H9 (cell line): ENCODE results near the gene CDH26. TPM values are rescaled to one million over a fixed set of nuclear protein-coding genes. Genes with fewer than 3 reads are reported as not detected.

Source experiments
- DNase-seq: peaks from one replicate; pipeline ENCODE4 v3.0.0-alpha.2; 2017
- H2AFZ ChIP-seq: one replicate; pipeline ENCODE4 v1.6.1; 2013; ENCODE audit warnings: mild to moderate bottlenecking, low read length, control low read depth, moderate library complexity
- H2AK5ac ChIP-seq: 2 replicates; pipeline ENCODE4 v1.6.1; 2013; ENCODE audit warnings: low read length, control low read depth, mixed read lengths; ENCODE audit not compliant: insufficient read length
- H2BK120ac ChIP-seq: one replicate; pipeline ENCODE4 v1.6.1; 2013; ENCODE audit warnings: low read depth, mild to moderate bottlenecking, low read length, control low read depth, inconsistent platforms; ENCODE audit not compliant: poor library complexity, severe bottlenecking
- H2BK12ac ChIP-seq: 2 replicates; pipeline ENCODE4 v1.6.1; 2013; ENCODE audit warnings: low read length, control low read depth, mixed read lengths, low read depth; ENCODE audit not compliant: insufficient read length
- H2BK15ac ChIP-seq: 2 replicates; pipeline ENCODE4 v1.6.1; 2013; ENCODE audit warnings: low read depth, low read length, control low read depth
- H2BK20ac ChIP-seq: one replicate; pipeline ENCODE4 v1.6.1; 2013; ENCODE audit warnings: low read depth, mild to moderate bottlenecking, low read length, control low read depth, inconsistent platforms; ENCODE audit not compliant: poor library complexity, severe bottlenecking
- H2BK5ac ChIP-seq: 2 replicates; pipeline ENCODE4 v1.6.1; 2013; ENCODE audit warnings: low read length, control low read depth, mixed read lengths; ENCODE audit not compliant: insufficient read length
- H3K14ac ChIP-seq: 2 replicates; pipeline ENCODE4 v1.6.1; 2013; ENCODE audit warnings: low read length, control low read depth; ENCODE audit not compliant: insufficient read depth
- H3K18ac ChIP-seq: 2 replicates; pipeline ENCODE4 v1.6.1; 2013; ENCODE audit warnings: low read depth, mild to moderate bottlenecking, mixed read lengths, low read length, control low read depth; ENCODE audit not compliant: insufficient read length
- H3K23ac ChIP-seq: 2 replicates; pipeline ENCODE4 v1.6.1; 2013; ENCODE audit warnings: low read length, control low read depth, mixed read lengths, low read depth; ENCODE audit not compliant: insufficient read length
- H3K23me2 ChIP-seq: 2 replicates; pipeline ENCODE4 v1.6.1; 2013; ENCODE audit warnings: low read depth, mild to moderate bottlenecking, mixed read lengths, low read length, control low read depth; ENCODE audit not compliant: insufficient read length, poor library complexity, severe bottlenecking
- H3K27ac ChIP-seq: 2 replicates; pipeline ENCODE4 v1.5.1; 2013; ENCODE audit warnings: low read length, control low read depth, mixed read lengths, low read depth; ENCODE audit not compliant: insufficient read length
- H3K27me3 ChIP-seq: 2 replicates; pipeline ENCODE4 v1.6.1; 2013; ENCODE audit warnings: low read length, control low read depth, inconsistent platforms; ENCODE audit not compliant: insufficient read depth
- H3K4ac ChIP-seq: 2 replicates; pipeline ENCODE4 v1.6.1; 2013; ENCODE audit warnings: low read depth, mild to moderate bottlenecking, control low read depth, inconsistent platforms, low read length, moderate library complexity
- H3K4me1 ChIP-seq: 2 replicates; pipeline ENCODE4 v1.6.1; 2013; ENCODE audit warnings: low read length, control low read depth, inconsistent platforms; ENCODE audit not compliant: insufficient read depth
- H3K4me2 ChIP-seq: 2 replicates; pipeline ENCODE4 v1.6.1; 2013; ENCODE audit warnings: low read length, control low read depth, mixed read lengths; ENCODE audit not compliant: insufficient read length, insufficient read depth
- H3K56ac ChIP-seq: 2 replicates; pipeline ENCODE4 v1.6.1; 2013; ENCODE audit warnings: low read depth, mild to moderate bottlenecking, mixed read lengths, low read length, control low read depth; ENCODE audit not compliant: insufficient read length
- H3K79me1 ChIP-seq: 2 replicates; pipeline ENCODE4 v1.6.1; 2013; ENCODE audit warnings: low read depth, mild to moderate bottlenecking, moderate library complexity, low read length, control low read depth, inconsistent platforms; ENCODE audit not compliant: insufficient read depth, poor library complexity, severe bottlenecking
- H3K79me2 ChIP-seq: 2 replicates; pipeline ENCODE4 v1.6.1; 2013; ENCODE audit warnings: low read length, control low read depth, inconsistent platforms; ENCODE audit not compliant: insufficient read depth
- H3K9ac ChIP-seq: 2 replicates; pipeline ENCODE4 v1.6.1; 2013; ENCODE audit warnings: low read length, control low read depth, mixed read lengths; ENCODE audit not compliant: insufficient read length; ENCODE audit errors: extremely low read depth
- H3K9me3 ChIP-seq: one replicate; pipeline ENCODE4 v1.6.1; 2013; ENCODE audit warnings: low read depth, low read length, inconsistent platforms; ENCODE audit not compliant: control insufficient read depth
- H3T11ph ChIP-seq: one replicate; pipeline ENCODE4 v1.6.1; 2013; ENCODE audit warnings: mild to moderate bottlenecking, low read length, control low read depth, inconsistent platforms
- H4K20me1 ChIP-seq: one replicate; pipeline ENCODE4 v1.6.1; 2013; ENCODE audit not compliant: control insufficient read depth, insufficient read length, insufficient read depth
- H4K5ac ChIP-seq: 2 replicates; pipeline ENCODE4 v1.6.1; 2013; ENCODE audit warnings: low read depth, mild to moderate bottlenecking, mixed read lengths, low read length, control low read depth; ENCODE audit not compliant: insufficient read length
- H4K8ac ChIP-seq: replicated peaks from 2 replicates; pipeline ENCODE4 v1.6.1; 2013; ENCODE audit warnings: low read length, control low read depth, mixed read lengths, low read depth; ENCODE audit not compliant: insufficient read length
- H4K91ac ChIP-seq: 2 replicates; pipeline ENCODE4 v1.6.1; 2013; ENCODE audit warnings: low read depth, mild to moderate bottlenecking, moderate library complexity, mixed read lengths, low read length, control low read depth; ENCODE audit not compliant: insufficient read length
- H3K27ac Mint-ChIP-seq, 3 experiments: 2 replicates in 2 of 3; 3 replicates in 1 of 3; pipeline ENCODE4 v1.8.0; 2020 to 2021; ENCODE audit warnings: mixed read lengths in 3 of 3, mild to moderate bottlenecking in 1 of 3, moderate library complexity in 1 of 3
- H3K27me3 Mint-ChIP-seq: 2 replicates; pipeline ENCODE4 v1.8.0; 2021; ENCODE audit warnings: low read depth, mild to moderate bottlenecking, moderate library complexity, mixed read lengths
- H3K36me3 Mint-ChIP-seq, 3 experiments: 2 replicates in 2 of 3; 3 replicates in 1 of 3; pipeline ENCODE4 v1.8.0; 2020 to 2021; ENCODE audit warnings: low read depth in 3 of 3, mixed read lengths in 3 of 3; ENCODE audit not compliant: insufficient read depth in 1 of 3
- H3K4me1 Mint-ChIP-seq, 2 experiments: 2 replicates each; pipeline ENCODE4 v1.8.0; 2020; ENCODE audit warnings: mixed read lengths in 2 of 2
- H3K4me3 Mint-ChIP-seq, 2 experiments: 2 replicates in 1 of 2; 3 replicates in 1 of 2; pipeline ENCODE4 v1.8.0; 2020 to 2021; ENCODE audit warnings: mild to moderate bottlenecking in 2 of 2, mixed read lengths in 2 of 2, moderate library complexity in 1 of 2
- H3K9me3 Mint-ChIP-seq, 2 experiments: 2 replicates in 1 of 2; 3 replicates in 1 of 2; pipeline ENCODE4 v1.8.0; 2020; ENCODE audit warnings: mild to moderate bottlenecking in 2 of 2, mixed read lengths in 2 of 2, moderate library complexity in 1 of 2
- WGBS: extraction: QIAGEN DNeasy Blood & Tissue Kit; methylation state at CpG from one replicate; pipeline ENCODE4 v1.1.7; 2013; ENCODE audit warnings: missing lambda C conversion rate, low lambda C conversion rate, mixed read lengths; ENCODE audit not compliant: insufficient read length; ENCODE audit errors: extremely low coverage; 5-methylcytosine and 5-hydroxymethylcytosine counted together
- total RNA-seq: library from RNA; stranded (reverse); gene quantifications from 2 replicates; pipeline ENCODE4 v1.2.1, GENCODE V29; 2021
- TF ChIP-seq, protein P1 (sequence below): fragments of 200-600 bp; sonication (generic); conservative IDR thresholded peaks from 3 replicates; pipeline ENCODE4 v1.8.0; 2021; ENCODE audit warnings: antibody characterized with exemption, mild to moderate bottlenecking

CDH26 gene
- total RNA-seq, 1 experiment from 2014 or later = 0.79 TPM

DNA sequence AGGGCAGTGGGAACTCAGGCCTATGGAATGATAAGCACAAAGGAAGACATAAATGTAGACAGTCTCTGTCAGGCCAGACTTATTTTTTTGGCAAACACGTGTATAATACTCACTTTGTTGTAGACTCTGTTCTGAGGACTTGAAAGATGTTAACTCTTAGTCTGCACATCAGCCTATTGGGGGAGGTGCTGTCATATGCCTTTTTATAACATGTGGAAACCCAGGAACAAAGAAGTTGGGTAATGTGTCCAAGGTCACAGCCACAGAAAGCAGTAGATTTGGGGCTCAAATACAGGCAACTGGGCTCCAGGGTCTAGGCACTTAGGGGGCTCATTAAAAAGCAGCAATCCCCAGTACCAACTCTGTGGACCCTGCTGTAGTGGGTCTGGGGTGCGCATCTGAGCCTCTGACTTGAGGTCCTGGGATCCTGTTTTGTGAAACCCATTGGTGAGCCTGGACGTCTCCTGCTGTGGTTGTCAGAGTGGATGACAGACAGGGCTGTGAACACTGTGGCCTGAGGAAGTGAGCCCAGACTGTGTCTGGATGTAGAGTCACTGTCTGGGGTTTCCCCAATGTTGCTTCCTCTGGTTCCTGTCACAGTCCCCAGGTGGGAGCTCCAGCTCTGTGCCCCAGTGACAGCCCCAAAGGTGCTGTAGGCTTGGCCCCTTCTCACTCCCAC is 50.0 kb downstream of the CDH26 start:
- H3K27ac Mint-ChIP-seq = no peak overlapping the region
- no CpG with 5 or more reads among the region's 3 CpGs for WGBS
- no peak overlapping the region for H2BK20ac ChIP-seq
- no peaks in the 10 kb centered on the region for H3K4me1 ChIP-seq
- TF ChIP-seq, protein P1, sequence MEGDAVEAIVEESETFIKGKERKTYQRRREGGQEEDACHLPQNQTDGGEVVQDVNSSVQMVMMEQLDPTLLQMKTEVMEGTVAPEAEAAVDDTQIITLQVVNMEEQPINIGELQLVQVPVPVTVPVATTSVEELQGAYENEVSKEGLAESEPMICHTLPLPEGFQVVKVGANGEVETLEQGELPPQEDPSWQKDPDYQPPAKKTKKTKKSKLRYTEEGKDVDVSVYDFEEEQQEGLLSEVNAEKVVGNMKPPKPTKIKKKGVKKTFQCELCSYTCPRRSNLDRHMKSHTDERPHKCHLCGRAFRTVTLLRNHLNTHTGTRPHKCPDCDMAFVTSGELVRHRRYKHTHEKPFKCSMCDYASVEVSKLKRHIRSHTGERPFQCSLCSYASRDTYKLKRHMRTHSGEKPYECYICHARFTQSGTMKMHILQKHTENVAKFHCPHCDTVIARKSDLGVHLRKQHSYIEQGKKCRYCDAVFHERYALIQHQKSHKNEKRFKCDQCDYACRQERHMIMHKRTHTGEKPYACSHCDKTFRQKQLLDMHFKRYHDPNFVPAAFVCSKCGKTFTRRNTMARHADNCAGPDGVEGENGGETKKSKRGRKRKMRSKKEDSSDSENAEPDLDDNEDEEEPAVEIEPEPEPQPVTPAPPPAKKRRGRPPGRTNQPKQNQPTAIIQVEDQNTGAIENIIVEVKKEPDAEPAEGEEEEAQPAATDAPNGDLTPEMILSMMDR = no peak
- no peak overlapping the region for H3K56ac ChIP-seq
- H3K4ac ChIP-seq = no peak overlapping the region
- no peaks in the 10 kb centered on the region for H3K9me3 Mint-ChIP-seq
- H3K4me3 Mint-ChIP-seq = peak overlapping the region in 1 of 2 experiments; percentile 13; a peak in 1 of 5 replicates
- H3K27me3 ChIP-seq = no peaks in the 10 kb centered on the region
- H2BK15ac ChIP-seq = no peak overlapping the region
- H3K14ac ChIP-seq = peak overlapping the region; percentile 36; the same call in 1 of the 2 replicates
- H3K9me3 ChIP-seq = no peaks in the 10 kb centered on the region
- H4K91ac ChIP-seq = no peak overlapping the region
- no peaks in the 10 kb centered on the region for H4K20me1 ChIP-seq
- H4K8ac ChIP-seq = no peak overlapping the region
- H3K27ac ChIP-seq = no peak overlapping the region
- H3K79me2 ChIP-seq = no peaks in the 10 kb centered on the region
- H3K79me1 ChIP-seq = no peaks in the 10 kb centered on the region
- H3K4me1 Mint-ChIP-seq = peaks cover 2% of the 10 kb centered on the region in 2 experiments; a peak in 2 of 4 replicates
- H3K18ac ChIP-seq = no peak overlapping the region
- no peak overlapping the region for H2BK120ac ChIP-seq
- H2BK12ac ChIP-seq = no peak overlapping the region
- H3K23me2 ChIP-seq = no peaks in the 10 kb centered on the region
- no peak overlapping the region for H3T11ph ChIP-seq
- no peak overlapping the region for H3K4me2 ChIP-seq
- no peak for DNase-seq
- no peak overlapping the region for H2AFZ ChIP-seq
- peaks cover 11% of the 10 kb centered on the region for H3K27me3 Mint-ChIP-seq
- H3K9ac ChIP-seq = no peak overlapping the region
- no peaks in the 10 kb centered on the region; a peak in 1 of 7 replicates for H3K36me3 Mint-ChIP-seq
- H4K5ac ChIP-seq = no peak overlapping the region
- H2BK5ac ChIP-seq = no peak overlapping the region
- no peak overlapping the region for H2AK5ac ChIP-seq
- no peak overlapping the region for H3K23ac ChIP-seq
